ENCODE data around the gene DUSP11.
"Not testable (repeated sequence)": the region's sequence is repeated elsewhere in the genome, so short reads cannot be mapped to it uniquely, and the experiment has no call there.

Gene DUSP11

DNA sequence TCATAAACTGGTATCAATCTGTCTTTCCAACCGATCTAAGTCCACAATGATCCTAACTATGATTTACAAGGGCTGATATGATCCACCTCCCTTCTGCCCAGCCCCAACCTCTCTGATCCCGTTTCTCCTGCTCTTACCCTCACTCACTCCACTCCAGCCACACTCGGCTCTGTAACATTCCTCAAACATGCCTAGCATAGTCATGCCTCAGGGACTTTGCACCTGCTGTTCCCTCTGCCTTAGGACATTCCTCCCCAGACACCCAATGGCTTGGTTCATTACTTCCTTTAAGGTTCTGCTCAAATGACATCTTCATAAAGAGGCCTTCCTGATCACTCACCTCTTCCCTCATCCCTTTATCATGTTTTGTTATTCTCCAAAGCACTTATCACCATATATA lies 9.2 kb downstream of the DUSP11 start:
- DNase-seq = no peak

DNA sequence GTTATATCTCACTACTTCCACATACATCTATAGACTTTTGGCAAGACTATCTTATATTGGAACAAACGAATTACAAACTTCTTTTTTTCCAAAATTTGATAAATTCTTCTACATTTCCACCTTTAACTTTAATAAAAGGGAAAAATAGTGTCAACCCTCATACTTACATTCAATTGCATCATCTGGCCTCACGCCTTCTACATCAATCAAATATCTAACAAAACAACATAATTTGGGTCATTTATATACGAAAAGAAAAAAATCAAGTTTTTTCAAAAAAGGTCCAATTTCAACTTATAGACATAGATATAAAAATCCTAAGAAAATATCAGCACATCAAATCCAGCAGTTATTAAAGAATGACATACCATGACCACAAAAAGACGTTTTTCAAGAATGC lies 12.9 kb downstream of the DUSP11 start:
- no peak for DNase-seq

DNA sequence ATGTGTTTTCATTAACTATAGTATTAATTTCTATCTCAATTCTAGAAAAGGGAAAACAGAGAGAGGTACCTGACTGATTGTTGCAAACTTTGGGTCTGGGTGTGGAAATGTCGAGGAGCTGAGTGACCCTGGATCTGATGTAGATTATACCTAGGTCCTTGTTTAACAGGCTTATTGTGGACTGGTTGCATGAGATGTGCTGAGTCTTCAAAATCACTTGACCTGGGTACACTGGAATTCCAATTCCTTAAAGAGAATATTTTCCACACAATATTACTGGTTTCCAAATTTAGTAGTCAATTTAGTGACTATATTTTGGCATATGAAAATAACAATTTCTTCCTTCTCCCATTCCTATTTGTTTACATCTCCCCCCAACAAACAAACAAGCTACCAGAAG lies 13.6 kb downstream of the DUSP11 start:
- no peak for DNase-seq

DNA sequence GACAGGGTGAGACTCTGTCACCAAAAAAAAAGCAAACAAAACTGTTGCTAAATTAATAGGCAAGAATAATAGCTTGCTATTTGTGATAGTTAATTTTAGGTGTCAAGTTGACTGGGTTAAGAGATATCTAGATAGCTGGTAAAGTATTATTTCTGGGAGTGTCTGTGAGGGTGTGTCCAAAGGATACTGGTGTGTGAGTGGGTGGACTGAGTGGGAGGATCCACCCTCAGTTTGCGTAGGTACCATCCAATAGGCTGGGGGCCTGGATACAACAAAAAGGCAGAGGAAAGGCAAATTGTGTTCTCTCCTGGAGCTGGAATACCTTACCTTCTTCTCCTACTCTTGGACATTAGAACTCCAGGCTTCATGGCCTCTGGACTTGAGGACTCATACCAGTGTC lies 15.0 kb downstream of the DUSP11 start:
- no peak for DNase-seq

DNA sequence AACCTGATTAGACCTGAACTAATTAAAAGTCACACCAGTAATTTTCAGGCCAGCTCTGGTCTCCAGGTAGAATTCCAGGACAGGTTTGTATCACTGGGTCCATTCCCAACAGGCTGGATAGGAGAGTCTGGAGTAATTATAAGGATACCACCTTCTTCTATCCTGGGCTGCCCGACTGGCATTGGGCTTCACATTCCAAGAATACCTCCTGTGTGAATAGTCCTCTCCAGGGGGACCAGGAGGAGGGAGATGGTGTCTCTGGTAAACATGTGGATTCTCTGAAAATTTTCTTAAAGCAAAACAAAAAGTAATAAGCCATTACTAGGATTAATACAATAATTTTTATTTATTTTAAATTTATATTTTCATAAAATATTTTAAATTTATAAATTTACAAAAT lies 17.3 kb downstream of the DUSP11 start:
- no peak for DNase-seq

DNA sequence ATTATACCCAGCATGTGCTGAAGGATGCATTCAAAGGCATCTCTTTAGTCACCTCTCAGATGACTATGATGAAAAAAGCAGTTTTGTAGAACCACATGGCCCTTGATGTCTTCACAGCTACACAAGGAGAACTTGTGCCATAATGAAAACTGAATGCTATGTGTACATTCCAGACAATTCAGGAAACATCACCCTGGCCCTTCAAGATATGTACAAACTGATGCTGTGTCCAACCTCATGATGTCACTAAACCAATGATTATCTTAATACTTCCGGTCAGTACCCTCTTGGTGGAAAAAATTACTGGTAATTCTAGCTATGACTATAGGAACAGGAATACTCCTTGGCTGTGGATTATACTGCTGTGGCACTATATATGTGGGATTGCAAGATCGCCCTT lies 20.0 kb downstream of the DUSP11 start:
- no peak for DNase-seq

DNA sequence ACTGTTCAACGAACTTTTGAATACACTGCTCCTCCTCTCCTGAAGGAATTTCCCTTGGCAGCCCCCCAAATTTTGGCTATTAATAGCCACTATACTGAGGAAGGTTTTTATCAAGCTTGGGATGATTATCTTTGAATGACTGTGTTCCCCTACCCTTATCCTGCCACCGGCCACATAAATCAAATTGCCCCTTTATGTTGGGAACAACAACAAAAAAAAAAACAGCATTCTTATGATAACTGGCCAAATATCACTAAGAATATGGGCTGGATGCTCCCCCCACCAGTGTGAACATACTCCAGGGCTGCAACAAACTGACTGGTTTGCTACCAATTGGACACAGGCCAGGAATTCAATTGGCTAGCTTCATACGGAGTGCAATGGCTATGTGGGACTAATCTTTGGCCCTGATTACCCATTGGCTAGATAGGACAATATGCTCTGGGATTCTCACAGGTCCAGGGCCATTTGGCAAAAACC lies 20.6 kb downstream of the DUSP11 start:
- peak; percentile 24 to 76 for DNase-seq

DNA sequence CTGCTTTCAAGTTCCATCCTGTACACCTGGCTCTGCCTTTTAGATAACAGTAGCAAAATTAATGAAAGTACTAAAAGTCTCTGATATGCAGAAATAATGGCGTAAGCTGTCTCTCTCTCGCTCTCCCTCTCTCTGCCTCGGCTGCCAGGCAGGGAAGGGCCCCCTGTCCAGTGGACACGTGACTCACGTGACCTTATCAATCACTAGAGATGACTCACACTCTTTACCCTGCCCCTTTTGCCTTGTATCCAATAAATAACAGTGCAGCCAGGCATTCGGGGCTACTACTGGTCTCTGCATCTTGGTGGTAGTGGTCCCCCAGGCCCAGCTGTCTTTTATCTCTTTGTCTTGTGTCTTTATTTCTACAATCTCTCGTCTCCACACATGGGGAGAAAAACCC lies 25.6 kb downstream of the DUSP11 start:
- DNase-seq = not testable (repeated sequence)

DNA sequence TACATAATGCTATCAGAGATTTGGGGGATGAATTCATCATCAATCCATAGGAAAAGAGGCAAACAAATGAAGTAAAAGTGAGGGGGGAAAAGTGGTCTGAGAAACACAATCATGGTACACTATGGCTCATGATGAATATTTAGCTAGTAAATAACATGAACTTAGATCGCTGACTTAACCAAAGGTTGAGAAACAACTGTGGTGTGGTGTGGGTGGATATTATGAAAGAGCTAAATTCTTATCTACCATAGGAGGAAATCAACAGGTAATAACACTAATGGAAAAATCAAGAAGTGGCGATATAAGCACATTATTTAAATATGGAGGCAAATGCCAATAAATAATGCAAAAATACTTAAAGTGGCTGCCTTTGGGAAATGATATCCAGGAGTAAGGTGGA lies 30.6 kb downstream of the DUSP11 start:
- no peak for DNase-seq

DNA sequence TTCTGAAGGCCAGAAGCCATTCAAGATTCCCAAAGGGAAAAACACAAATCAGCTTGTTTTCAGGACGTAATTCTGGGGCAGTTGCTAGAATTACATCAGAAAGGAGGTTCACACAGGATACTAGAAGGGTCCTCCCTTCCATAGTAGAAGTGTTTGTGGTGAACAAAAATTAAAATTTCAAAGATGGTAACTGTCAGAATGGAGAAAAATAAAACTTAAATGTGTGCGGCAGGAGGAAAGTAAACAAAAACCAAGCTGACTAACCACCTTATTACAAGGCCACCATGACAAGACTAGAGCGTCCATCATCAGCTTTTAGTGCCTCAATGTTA lies 33.1 kb downstream of the DUSP11 start:
- no peak for DNase-seq

DNA sequence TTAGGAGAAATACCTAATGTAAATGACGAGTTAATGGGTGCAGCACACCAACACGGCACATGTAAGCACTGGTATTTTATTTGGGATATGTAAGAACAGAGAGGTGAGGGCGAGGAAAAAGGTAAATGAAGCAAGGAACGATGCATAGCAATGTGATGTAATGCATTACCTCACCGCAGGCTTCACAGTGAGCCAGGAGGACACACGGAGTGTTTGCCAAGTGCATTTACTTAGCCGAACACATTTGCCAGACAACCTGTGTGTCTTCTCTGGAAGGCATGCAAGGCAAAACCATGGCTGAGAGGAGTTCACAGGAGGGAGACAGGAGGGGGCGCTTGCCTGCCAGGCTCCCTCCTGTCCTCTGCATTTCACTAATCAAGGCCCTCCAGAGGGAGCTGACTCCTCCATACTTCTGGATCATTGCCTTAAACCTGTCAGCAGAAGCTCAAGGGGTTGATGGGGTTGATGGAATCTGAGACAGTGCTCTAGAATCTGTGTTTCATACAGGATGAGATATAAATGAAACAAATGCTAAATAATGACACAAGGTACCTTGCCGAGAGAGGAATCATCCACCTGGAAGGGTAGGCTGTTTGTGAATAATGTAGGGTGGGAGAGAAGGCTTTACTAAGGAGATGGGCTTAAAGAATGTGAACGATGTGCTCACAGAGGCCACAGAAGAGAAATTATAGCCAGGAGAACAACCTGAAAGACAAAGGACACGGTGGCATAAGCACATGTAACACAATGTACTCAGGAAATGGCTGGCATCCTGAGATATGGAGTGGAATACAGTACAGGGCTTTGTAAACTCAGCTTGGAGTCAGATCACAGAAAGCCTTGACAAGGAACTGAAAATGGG lies 33.7 kb downstream of the DUSP11 start:
- DNase-seq = peak; percentile 43 to 57

DNA sequence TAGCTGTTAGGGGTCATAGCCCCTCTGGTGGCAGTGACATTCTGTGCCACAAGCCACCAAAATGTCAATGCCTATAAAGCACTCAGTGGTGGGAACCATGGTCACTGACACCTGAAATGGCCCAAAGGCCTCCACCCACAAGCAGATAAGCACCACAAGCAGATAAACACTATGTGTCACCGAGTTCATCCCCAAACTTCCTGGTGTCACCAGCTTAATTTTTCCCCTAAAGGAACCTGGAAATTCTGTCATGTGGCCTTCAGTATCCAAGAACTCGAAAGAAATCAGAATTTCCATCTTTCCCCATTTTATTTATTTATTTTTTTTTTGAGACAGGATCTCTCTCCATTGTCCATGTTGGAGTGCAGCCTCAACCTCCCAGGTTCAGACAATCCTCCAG lies 39.1 kb downstream of the DUSP11 start:
- no peak for DNase-seq

DNA sequence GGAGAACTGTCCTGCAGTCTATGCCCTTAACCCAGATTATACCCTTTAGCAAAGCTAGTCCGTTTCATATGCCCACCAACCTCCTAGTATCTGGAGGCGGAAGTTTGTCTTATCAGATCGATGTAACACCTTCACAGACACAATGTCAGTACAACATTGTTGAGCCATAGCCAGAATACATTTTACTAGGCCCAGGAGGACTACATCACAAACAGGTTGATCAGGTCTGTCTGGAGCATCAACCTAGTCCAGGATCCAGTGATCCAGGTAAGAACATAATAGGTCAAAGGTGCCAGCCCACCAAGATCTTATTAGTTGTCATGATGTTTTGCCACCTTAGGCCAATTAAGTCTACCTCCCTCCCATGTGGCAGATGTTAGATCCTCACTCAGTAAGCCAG lies 40.8 kb downstream of the DUSP11 start:
- no peak for DNase-seq

DNA sequence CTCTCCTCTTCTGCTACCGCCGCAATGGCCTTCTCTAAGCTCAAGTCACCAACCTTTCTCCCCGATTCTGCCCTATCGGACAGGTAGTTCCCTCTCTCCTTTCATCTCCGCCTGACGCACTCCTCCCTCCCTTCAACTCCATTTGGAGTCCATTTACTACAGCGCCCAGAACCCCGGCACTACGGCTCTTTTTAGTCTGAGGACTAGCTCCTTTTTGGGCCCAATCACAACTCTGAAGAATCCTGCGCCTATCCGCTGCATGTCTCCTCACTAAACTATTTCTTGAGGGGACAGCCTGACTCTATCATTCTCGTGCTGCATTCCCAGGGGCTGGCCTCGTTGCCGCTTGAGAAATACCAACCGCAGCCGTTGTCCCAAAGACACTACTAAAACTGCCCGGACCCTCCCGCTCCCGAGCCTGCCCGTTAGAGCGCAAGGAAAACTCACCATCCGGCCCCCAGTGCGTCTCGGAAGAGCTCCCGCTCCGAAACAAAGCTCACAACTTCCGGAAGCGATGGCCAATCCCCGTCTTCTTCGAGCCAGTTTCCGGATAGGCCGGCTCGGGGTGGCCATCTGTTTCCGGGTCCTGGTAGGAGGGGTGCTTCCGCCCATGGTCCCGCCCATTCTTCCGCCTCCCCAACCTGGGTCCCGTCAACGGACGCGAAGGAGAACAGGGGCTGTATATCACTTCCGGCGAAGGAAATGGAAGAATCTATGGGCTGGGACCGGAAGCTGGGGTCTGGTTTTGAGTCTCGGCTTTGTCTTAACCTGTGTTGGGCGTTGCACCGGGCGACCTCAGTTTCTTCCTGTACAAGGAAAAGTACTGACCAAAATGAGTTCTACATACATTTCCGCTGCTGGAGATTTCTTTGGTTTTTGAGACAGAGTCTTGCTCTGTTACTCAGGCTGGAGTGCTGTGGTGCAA lies 42.8 kb downstream of the DUSP11 start, which contains the start of gene TPRKB:
Gene TPRKB, minus strand, starts transcription at position 491 of the 925 bp plus-strand sequence. CDS start 2,776 bp downstream, outside the sequence.
- DNase-seq = peak; percentile 19 to 78

DNA sequence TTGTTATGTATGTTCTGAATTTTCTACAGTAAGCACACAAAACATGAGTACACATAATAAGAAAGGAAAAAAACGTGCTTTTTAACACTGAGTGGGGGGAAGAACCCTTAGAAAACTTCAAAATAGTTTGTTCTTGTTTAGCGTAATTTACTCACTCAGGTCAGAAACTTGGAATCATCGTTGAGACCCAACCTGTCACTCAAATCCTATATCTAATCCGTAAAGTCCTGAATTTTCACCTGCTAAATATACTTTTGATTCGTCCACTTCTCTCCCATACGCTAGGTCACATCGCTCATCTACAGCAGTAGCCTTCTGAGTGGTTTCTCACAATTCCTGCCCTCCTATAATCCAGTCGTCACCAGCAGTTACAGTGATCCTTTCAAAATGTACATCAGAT lies 43.5 kb downstream of the DUSP11 start:
- no peak for DNase-seq

DNA sequence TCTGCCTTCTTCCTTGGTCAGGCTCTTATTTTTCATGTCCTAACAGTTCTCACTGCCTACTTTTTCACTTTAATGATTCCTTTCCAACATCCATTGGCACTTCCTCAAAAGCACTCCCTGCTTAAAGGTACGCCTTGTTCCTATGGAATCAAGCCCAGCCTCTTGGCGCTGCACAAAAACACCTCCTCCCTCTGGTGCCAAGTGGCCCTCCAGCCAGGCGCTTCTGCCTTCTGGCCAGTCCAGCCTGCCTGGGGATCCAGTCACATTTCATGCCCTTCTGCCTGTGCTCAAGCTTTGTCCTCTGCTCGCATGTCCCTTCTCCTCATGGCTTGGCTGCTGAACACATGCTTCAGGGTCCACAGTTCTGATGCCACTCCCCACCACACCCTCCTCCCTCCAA lies 49.1 kb downstream of the DUSP11 start:
- peak; percentile 74 to 88 for DNase-seq

DNA sequence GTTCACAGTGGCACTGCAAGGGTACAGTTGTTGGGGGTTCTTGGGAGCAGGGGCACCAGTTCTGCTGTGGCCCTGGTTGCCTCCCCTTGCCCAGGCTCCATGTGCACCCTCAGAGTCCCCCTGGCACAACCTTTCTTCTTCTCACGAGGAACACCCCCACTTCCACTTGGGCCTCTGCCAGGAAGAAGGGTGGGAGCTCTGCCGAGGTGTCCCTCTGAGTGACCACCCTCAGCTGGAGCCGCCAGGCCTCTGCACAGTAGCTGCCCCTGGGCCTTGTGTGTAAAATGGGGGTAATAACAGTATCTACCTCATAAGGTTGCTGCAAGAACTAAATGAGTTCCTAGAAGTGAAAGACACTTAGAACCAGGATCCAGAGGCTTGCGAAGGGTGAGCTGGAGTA lies 51.2 kb downstream of the DUSP11 start:
- no peak for DNase-seq

DNA sequence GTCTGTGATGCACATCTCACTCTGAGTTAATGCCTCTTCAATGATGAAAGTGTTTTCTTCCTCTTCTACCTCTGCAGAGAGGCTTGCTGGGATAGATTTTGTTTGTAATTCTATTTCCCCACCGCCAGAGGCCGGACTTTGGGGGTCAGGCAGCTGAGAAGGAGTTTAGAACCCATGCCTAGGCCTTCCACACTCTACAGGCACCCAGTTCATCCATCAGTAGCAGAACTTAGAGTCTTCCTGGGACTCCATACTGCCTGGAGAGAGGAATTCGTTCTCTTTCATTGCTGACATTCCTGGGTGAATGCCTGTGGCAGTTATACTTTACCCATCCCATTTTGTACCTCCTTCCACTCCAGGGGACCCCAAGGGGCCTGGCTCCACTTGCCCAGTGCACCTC lies 51.9 kb downstream of the DUSP11 start:
- DNase-seq = no peak

DNA sequence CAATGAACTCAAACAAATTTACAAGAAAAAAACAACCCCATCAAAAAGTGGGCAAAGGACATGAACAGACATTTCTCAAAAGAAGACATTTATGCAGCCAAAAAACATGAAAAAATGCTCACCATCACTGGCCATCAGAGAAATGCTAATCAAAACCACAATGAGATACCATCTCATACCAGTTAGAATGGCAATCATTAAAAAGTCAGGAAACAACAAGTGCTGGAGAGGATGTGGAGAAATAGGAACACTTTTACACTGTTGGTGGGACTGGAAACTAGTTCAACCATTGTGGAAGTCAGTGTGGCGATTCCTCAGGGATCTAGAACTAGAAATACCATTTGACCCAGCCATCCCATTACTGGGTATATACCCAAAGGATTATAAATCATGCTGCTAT lies 53.2 kb downstream of the DUSP11 start:
- not testable (repeated sequence) for DNase-seq

DNA sequence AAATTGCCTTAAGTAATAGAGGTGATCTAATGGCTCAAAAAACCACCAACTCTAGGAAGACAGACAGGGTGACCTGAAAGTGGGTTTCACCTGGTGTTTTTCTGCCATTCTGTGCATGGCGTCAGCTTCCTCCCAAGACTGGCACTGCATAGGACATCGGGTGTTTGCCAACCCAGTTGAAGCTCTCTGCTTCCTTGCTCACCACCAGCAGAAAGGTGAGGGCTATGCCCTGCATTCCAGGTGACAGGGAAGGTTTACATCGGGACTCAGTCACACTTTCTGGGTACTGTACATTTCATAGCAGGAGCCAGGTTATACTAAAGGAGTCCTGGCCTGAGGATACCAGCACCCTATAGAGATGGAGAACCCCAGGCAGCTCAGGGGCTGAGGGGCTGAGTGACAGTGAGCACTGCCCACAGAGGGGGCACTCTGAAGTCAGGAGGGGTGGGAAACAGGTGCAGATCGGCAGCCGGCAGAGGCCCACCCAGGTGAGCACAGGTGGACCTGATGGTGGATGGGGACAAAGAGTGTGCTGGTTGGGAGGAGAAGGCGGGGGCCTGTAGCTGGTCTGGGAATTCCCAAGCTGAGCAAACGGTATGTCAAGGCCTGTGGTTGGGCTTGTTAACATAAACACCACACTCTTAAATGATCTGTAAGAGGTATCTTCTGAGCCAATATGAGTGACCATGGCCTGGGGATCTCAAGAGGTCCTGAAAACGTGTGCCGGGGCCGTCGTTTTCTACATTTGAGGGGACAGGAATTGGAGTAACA lies 60.9 kb downstream of the DUSP11 start:
- no peak for DNase-seq

DNA sequence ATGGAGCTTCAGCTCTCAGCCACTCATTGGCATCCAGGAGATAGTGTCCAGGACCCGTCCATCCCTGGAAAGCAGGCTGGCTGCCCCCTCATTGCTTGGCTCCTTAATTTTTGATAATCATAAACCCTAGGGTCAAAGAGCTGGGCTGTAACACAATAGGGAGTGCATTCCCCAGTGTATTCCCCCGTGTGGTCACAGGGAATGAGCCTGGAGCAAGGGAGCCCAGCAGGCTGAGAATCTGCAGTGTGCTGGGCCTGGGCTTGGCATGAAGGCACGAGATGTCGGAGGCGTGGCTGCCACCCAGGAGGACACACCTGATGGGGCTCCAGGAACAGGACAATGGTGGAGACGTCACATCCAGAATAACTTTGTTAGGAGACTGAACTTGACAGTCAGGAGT lies 61.5 kb downstream of the DUSP11 start:
- no peak for DNase-seq

DNA sequence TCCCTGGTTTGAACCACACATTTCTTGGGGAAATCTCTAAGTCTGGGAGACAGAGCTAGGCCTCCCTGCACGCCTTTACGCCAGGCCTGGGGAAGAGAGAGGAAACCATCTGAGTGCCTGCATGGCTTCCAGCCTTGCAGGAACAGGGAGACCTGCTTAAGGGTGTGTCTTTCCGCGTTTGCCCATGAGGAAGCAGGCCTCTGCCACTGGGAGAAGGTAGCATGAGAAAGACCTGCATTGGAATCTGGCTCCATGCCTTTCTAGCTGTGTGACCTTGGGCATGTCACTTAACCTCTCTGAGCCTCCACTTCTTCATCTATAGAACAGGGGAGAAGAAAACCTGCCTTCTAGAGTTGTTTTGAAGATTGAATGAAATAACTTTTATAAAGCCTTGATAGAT lies 62.2 kb downstream of the DUSP11 start:
- not testable (repeated sequence) for DNase-seq

DNA sequence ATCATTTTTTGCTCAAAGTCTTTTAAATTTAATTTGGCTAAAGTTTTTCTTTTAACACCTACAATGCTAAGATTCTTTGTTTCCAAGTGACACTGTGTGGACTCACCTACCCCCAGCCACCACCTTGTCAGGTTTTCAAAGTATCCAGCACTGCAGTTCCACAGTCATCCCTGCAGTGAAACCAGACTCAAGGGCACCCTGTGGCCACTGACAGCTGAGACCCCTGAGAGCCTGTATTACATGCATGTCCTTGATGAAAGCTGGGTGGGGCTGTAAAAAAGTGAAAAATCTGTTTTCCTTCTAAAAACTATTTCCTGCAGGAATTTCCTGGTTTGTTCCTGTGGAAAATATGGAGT lies 62.7 kb downstream of the DUSP11 start:
- no peak for DNase-seq
